ENCODE measurements around the gene CCDC81. TPM values are rescaled to one million over a fixed set of nuclear protein-coding genes. Genes with fewer than 3 reads are reported as not detected.

The CCDC81 gene
- total and polyA plus RNA-seq, 2 of the 4 experiments (the other 2 are of a cell fraction), result 3.1 to 6.5 TPM

DNA sequence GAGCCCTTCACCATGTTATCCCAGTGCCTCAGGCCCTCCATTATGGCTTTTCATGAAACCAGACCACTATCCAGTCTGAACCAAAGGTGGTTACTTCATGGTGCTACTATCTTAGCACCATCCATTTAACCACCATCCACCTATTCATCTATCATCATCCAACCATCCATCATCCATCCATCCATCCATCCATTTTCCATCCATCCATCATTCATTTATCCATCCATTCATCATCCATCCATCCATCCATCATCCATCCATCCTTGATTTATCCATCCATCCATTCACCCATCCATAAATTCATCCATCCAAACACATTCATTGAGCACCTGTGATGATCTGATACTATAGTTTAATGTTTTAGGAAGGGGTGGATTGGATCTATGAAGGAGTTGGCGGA is 93.5 kb downstream of the CCDC81 start:
- Histone ChIP-seq H3K9me1 (ENCODE audit: insufficient read depth, low read length) (peaks cover 3% of the 10 kb centered on the region; the same call in 1 of the 2 replicates), H3K27me3 (ENCODE audit: control insufficient read depth, insufficient read depth, low read length) (no peaks in the 10 kb centered on the region), H2AFZ (replicated peaks; ENCODE audit: low read length, poor library complexity) (no peak overlapping the region), H3K4ac (ENCODE audit: low read depth, low read length) (0 out of 2 replicates have a peak overlapping the region, but pooled peaks have one; percentile 10), H4K8ac (ENCODE audit: low read depth in 2 of 2, low read length in 2 of 2) (no peak overlapping the region), H4K5ac (ENCODE audit: low read depth, low read length) (no peak overlapping the region), H2BK5ac (ENCODE audit: low read depth, low read length, poor library complexity, severe bottlenecking) (peak overlapping the region; percentile 74), H3K9me3 (ENCODE audit: control insufficient read depth, insufficient read depth, low read length) (no peaks in the 10 kb centered on the region), H3K18ac (ENCODE audit: low read depth, low read length) (no peak overlapping the region), H3K79me1 (ENCODE audit: low read depth in 1 of 2, low read length in 2 of 2) (no peaks in the 10 kb centered on the region), H3K9ac (ENCODE audit: low read depth, low read length) (no peak overlapping the region), H3K14ac (replicated peaks; ENCODE audit: low read depth, low read length) (no peak overlapping the region), H4K20me1 (ENCODE audit: insufficient read depth, low read length) (no peaks in the 10 kb centered on the region), H2AK5ac (ENCODE audit: low read depth, low read length) (peak overlapping the region; percentile 57; the same call in 1 of the 2 replicates), H3K36me3 (ENCODE audit: control insufficient read depth, insufficient read depth, low read length) (no peaks in the 10 kb centered on the region), H3K23ac (ENCODE audit: low read depth, low read length) (no peak overlapping the region), H2BK15ac (ENCODE audit: low read depth, low read length) (no peak overlapping the region), H2AK9ac (replicated peaks; ENCODE audit: low read depth, low read length, poor library complexity) (no peak overlapping the region), H3K4me1 (ENCODE audit: control insufficient read depth, insufficient read depth, low read length) (no peaks in the 10 kb centered on the region; the same call in 1 of the 2 replicates), H2BK20ac (ENCODE audit: low read depth, low read length) (no peak overlapping the region), H3K4me2 (ENCODE audit: low read depth, low read length) (no peak overlapping the region), H4K91ac (ENCODE audit: insufficient read depth, low read depth, low read length) (no peak overlapping the region), H3K27ac (ENCODE audit: insufficient read depth, low read length) (no peak overlapping the region), H2BK120ac (ENCODE audit: low read depth, low read length) (no peak overlapping the region), H3K4me3 (ENCODE audit: insufficient read depth, low read depth, low read length) (no peak overlapping the region), H3K56ac (ENCODE audit: extremely low read depth, insufficient read depth, low read length) (no peak overlapping the region)
- ChIA-PET POLR2A (ENCODE audit: unreplicated experiment) (interaction anchor here (0.6 kb wide), 1 partner anchor 11 kb away, joined by 4 read pairs; no protein-coding TSS in a partner anchor), CTCF (interaction anchor here (0.7 kb wide), 1 partner anchor 140 kb away, joined by 3 read pairs; no protein-coding TSS in a partner anchor)
- dilution Hi-C loops (cut with HindIII; ENCODE audit: low sequenced_read_pairs, unreplicated experiment), result no loop called here
- ATAC-seq (ENCODE audit: low read depth), result no peak
- in situ Hi-C loops (cut with MboI; ENCODE audit: low sequenced_read_pairs), result no loop called here
- WGBS, 2 experiments (ENCODE audit: extremely low coverage in 2 of 2, insufficient read length in 1 of 2), result no CpG with 5 or more reads among the region's 1 CpG
- no TSS peak for BruUV-seq (replicated peaks)
- intact Hi-C loops (cut with micrococcal nuclease), result no loop called here
- TF ChIP-seq CEBPB (IDR thresholded peaks at IDR 0.05; ENCODE audit: low read depth, low read length), result no peak
- DNase-seq, result no peak
